ENCODE data around the gene RPIA.
"Not testable (repeated sequence)": the region's sequence is repeated elsewhere in the genome, so short reads cannot be mapped to it uniquely, and the experiment has no call there.

Gene RPIA

GRCh38 chr2:88736437-88736836 lies 45.0 kb downstream of the RPIA start:
- no peak for DNase-seq

DNA sequence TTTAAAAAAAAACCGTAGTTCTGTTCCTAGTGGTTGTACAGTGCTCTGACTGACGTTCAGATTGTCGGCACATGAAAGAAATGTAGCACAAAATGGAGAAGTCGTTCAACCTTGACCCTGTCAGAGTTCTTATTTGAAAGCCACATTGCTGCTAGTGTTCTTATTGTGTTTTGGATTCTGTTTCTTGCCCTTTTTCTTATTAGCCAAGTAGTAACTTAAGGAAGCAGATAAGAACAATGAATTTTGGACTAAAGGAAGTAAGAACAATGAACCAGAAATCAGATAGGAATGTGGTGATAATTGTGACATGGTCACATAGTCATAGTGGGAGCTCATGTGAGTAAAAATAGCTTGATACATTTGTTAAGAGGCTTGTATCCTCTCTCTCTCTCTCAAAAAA lies 45.9 kb downstream of the RPIA start:
- DNase-seq, result peak in 1 of 4 experiments; percentile 20

- no peak for DNase-seq
Observed at GRCh38 chr2:88738271-88738670, 46.8 kb downstream of the RPIA start.

GRCh38 chr2:88739985-88740600 lies 48.6 kb downstream of the RPIA start:
- peak; percentile 60 to 79 (median 74) for DNase-seq

DNA sequence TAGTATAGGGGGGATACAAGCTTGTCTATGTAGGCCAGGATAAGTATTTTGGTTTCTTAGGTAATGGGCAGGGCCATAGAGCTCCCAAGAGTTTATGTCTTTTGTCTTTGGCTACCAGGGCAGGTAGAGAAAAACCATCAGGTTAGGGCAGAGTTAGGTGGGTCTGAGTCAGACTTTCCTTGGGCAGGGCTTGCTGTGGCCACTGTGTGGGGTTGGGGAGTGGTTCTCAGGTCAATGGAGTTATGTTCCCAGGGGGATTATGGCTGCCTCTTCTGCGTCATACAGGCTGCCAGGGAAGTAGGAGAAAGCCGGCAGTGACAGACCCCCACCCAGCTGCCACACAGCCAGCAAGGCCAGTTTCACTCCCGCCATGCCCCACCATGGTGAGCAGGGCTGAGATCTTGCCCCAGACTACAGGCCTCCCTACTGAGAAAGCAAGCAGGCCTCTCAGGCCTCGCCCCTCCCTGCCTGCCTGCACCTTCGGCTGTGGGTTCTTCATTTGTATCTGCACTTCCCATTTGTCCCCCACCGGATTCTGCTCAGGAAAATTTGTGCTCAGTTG lies 55.5 kb downstream of the RPIA start:
- no peak for DNase-seq

DNA sequence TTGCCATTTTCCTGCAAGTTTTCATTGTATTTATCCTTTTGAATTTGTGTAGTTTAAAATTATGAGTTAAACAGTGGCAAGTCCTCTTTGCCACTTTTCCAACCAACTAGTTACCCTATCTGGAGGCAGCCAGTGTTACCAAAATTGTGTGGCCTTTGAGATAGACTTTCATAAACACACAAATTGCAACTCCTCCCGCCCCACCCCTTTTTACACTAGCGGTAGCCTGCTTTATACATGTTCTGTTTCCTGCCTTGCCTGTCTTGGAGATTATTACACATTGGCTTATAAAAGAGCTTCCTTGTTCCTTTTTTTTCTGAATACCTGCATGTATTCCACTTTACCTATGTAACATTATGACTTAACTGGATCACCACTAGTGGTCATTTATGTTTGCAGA lies 56.5 kb downstream of the RPIA start:
- DNase-seq, result no peak

- no peak for DNase-seq
Observed at GRCh38 chr2:88751768-88752167, 60.3 kb downstream of the RPIA start.

GRCh38 chr2:88753833-88754584 lies 62.5 kb downstream of the RPIA start:
- no peak for DNase-seq

- no peak for DNase-seq
Observed at GRCh38 chr2:88754585-88755320, 63.3 kb downstream of the RPIA start.

GRCh38 chr2:88755836-88756235 lies 64.4 kb downstream of the RPIA start:
- no peak for DNase-seq

DNA sequence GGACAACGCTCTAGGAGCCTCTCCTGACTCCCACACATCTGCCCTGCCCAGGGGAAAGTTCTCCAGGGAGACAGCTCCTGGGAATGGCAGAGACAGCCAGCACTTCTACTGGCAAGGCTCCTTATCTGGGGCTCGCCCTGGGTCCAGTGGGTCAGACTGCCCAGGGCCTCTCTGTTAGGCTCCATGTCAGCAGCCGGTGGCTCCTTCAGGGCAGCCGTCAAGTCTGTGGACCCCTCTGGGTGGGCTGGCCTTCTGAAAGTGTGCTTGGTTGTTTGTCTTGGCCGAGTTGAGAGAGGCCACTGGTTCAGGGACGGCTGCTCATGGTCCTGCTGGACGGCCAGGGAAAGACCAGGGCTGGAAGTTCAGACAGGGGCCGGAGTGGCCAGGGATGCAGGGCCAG lies 65.6 kb downstream of the RPIA start:
- DNase-seq, result no peak

- not testable (repeated sequence) for DNase-seq
Observed at GRCh38 chr2:88758702-88759101, 67.2 kb downstream of the RPIA start.

DNA sequence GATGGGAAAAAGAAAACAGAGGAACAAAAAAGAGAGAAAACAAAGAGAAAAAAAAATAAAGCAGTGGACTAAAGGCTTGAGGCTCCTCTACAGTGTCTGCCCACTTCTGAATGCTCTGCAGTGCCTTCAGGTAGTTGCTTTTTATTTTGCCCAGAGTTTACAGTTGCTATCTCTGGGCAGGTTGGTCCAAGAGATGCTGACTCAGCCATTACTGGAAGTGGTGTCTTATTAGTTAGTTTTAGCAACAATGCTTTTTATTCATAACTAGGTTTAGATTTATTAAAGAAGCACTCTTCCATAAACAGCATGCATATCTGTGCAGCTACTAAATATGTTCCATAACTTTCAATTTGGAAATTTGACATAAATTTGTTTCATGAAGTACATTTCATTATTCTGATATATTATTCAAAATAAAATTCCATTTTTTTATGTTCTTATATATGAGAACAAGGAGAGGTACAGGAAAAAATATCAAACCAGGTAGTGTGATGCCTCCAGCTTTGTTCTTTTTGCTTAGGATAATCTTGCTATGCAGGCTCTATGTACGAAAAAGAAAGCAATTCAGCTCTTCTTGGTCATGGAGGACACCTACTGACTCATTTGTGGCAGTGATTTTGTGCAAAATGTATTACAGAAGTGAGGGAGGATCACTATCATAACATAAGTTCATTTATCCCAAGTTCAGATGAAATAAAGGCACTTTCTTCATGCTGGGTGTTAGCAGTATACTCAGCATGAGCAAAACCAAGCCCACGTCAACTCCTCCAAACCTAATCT lies 69.5 kb downstream of the RPIA start:
- DNase-seq, result no peak

GRCh38 chr2:88764141-88764849 lies 72.8 kb downstream of the RPIA start:
- no peak for DNase-seq

DNA sequence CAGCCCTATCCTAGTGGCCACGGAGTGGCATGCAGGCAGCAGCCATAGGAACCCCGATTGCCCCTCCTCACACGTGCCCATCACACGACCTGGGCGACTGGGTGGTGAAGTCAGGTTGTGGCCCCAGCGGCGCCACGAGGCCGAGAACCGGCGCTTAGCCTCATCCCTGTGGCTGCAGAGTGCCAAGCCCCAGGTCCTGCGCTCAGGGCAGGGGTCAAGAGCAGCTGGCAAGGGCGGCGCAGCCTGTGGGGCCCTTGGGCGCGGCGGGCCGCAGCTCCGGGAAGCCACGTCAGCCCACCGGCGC lies 73.3 kb downstream of the RPIA start:
- DNase-seq, result no peak

- peak in 2 of 4 experiments; percentile 1 to 31 for DNase-seq
Observed at GRCh38 chr2:88765154-88765888, 73.8 kb downstream of the RPIA start.

GRCh38 chr2:88765889-88766481 lies 74.5 kb downstream of the RPIA start:
- DNase-seq, result not testable (repeated sequence)

- no peak for DNase-seq
Observed at GRCh38 chr2:88770016-88770415, 78.5 kb downstream of the RPIA start.

DNA sequence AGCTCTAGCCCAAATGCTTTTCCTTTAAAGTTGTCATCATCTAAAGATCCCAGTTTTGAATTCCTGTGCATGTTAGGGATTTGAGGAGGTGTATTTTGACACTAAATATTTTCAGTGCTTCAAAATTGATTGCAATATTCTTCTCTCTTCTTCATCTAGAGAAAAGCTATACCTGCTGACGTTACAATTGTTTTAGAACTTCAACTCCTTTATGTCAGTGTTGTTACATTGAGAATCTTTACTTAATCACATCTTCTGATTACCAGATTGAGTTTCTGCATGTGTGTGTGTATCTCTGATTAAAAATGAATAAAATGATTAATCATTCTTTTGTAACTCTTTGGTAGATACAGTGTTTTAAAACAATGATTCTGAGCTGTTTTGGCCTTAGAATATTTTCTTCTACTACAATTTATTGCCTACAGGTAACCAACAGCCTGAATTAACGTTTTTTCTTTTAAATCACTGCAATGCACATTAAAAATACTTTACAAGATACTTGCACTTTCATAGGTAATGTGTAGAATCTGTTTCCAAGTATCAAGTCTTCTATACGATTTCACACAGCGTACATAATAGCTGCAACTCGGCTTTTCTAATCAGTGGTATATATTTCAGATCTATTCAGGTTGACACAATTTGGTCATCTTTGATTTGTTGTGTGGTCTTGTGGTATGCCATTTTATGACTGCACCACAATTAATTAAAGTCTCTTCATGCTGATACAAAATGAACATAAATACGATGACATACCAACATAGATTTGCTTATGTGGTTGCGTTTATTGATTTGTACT lies 82.0 kb downstream of the RPIA start:
- not testable (repeated sequence) for DNase-seq

- not testable (repeated sequence) for DNase-seq
Observed at GRCh38 chr2:88789213-88789612, 97.7 kb downstream of the RPIA start.
